Measurements from ENCODE around the gene CCDC69.
"Not testable (repeated sequence)": the region's sequence is repeated elsewhere in the genome, so short reads cannot be mapped to it uniquely, and the experiment has no call there.

The CCDC69 gene

GRCh38 chr5:151237685-151238084, 13.8 kb upstream of the CCDC69 start:
- no peak for TF ChIP-seq MAX (IDR thresholded peaks at IDR 0.05; ENCODE audit: low read depth, low read length)
- TF ChIP-seq CTCF (IDR thresholded peaks at IDR 0.05; ENCODE audit: low read depth, low read length), result no peak
- no peak for TF ChIP-seq MYC (IDR thresholded peaks at IDR 0.05; ENCODE audit: low read depth, low read length)
- no peak for TF ChIP-seq POLR2A (IDR thresholded peaks at IDR 0.05; ENCODE audit: extremely low read depth, insufficient read length)
- no peak overlapping the region for H3K4me3 ChIP-seq (ENCODE audit: low read depth, low read length)
- no peak for DNase-seq (ENCODE audit: low read depth)

GRCh38 chr5:151236888-151237287, 13.0 kb upstream of the CCDC69 start:
- no peak for DNase-seq (ENCODE audit: low read depth)
- no peak for TF ChIP-seq CTCF (IDR thresholded peaks at IDR 0.05; ENCODE audit: low read depth, low read length)
- TF ChIP-seq MAX (IDR thresholded peaks at IDR 0.05; ENCODE audit: low read depth, low read length), result no peak
- no peak for TF ChIP-seq POLR2A (IDR thresholded peaks at IDR 0.05; ENCODE audit: extremely low read depth, insufficient read length)
- TF ChIP-seq MYC (IDR thresholded peaks at IDR 0.05; ENCODE audit: low read depth, low read length), result no peak
- no peak overlapping the region for H3K4me3 ChIP-seq (ENCODE audit: low read depth, low read length)

GRCh38 chr5:151235239-151235571, 11.3 kb upstream of the CCDC69 start:
- H3K4me3 ChIP-seq (ENCODE audit: low read depth, low read length), result not testable (repeated sequence)

GRCh38 chr5:151234476-151235238, 10.8 kb upstream of the CCDC69 start:
- no peak overlapping the region for H3K4me3 ChIP-seq (ENCODE audit: low read depth, low read length)

More at GRCh38 chr5:151235239-151235571, 11.3 kb upstream of the CCDC69 start:
- not testable (repeated sequence) for DNase-seq (ENCODE audit: low read depth)

GRCh38 chr5:151233616-151234085, 9.8 kb upstream of the CCDC69 start:
- no peak for DNase-seq (ENCODE audit: low read depth)
- TF ChIP-seq MAX (IDR thresholded peaks at IDR 0.05; ENCODE audit: low read depth, low read length), result no peak
- no peak for TF ChIP-seq CTCF (IDR thresholded peaks at IDR 0.05; ENCODE audit: low read depth, low read length)
- no peak for TF ChIP-seq MYC (IDR thresholded peaks at IDR 0.05; ENCODE audit: low read depth, low read length)
- no peak for TF ChIP-seq POLR2A (IDR thresholded peaks at IDR 0.05; ENCODE audit: extremely low read depth, insufficient read length)
- no peak overlapping the region for H3K4me3 ChIP-seq (ENCODE audit: low read depth, low read length)

More at GRCh38 chr5:151234476-151235238, 10.8 kb upstream of the CCDC69 start:
- TF ChIP-seq MYC (IDR thresholded peaks at IDR 0.05; ENCODE audit: low read depth, low read length), result no peak
- no peak; the same call in 1 of the 2 replicates for TF ChIP-seq MAX (IDR thresholded peaks at IDR 0.05; ENCODE audit: low read depth, low read length)
- no peak for TF ChIP-seq POLR2A (IDR thresholded peaks at IDR 0.05; ENCODE audit: extremely low read depth, insufficient read length)
- TF ChIP-seq CTCF (IDR thresholded peaks at IDR 0.05; ENCODE audit: low read depth, low read length), result no peak
- DNase-seq (ENCODE audit: low read depth), result peak; percentile 76

- TF ChIP-seq CTCF (IDR thresholded peaks at IDR 0.05; ENCODE audit: low read depth, low read length) (no peak), POLR2A (IDR thresholded peaks at IDR 0.05; ENCODE audit: extremely low read depth, insufficient read length) (no peak), MYC (IDR thresholded peaks at IDR 0.05; ENCODE audit: low read depth, low read length) (no peak), MAX (IDR thresholded peaks at IDR 0.05; ENCODE audit: low read depth, low read length) (no peak)
- DNase-seq (ENCODE audit: low read depth), result no peak
- no peak overlapping the region for H3K4me3 ChIP-seq (ENCODE audit: low read depth, low read length)
Measured at GRCh38 chr5:151231359-151231758, 7.5 kb upstream of the CCDC69 start.

All from NB4 (cell line).